Glomerular endothelial cell (primary cell): ENCODE data around the gene GRIA3. TPM values are rescaled to one million over a fixed set of nuclear protein-coding genes. Genes with fewer than 3 reads are reported as not detected.

Experiments
- DNase-seq: peaks from one replicate; pipeline ENCODE4 v3.0.0-alpha.2; 2011; ENCODE audit warnings: low read depth, low spot score; ENCODE audit errors: extremely low read depth
- total RNA-seq: library from RNA; depleted of rRNA; stranded (reverse); fragments of >200 nt; gene quantifications from 2 replicates; pipeline ENCODE4 v1.2.3, GENCODE V29; 2015

The GRIA3 gene
- total RNA-seq, 1 donor from 2014 or later, result 0.58 TPM

- DNase-seq, result no peak
Observed at GRCh38 chrX:123190096-123190495, 6.0 kb downstream of the GRIA3 start.

GRCh38 chrX:123193101-123193500 lies 9.0 kb downstream of the GRIA3 start:
- DNase-seq, result no peak

GRCh38 chrX:123199338-123199737 lies 15.3 kb downstream of the GRIA3 start:
- no peak for DNase-seq

DNA sequence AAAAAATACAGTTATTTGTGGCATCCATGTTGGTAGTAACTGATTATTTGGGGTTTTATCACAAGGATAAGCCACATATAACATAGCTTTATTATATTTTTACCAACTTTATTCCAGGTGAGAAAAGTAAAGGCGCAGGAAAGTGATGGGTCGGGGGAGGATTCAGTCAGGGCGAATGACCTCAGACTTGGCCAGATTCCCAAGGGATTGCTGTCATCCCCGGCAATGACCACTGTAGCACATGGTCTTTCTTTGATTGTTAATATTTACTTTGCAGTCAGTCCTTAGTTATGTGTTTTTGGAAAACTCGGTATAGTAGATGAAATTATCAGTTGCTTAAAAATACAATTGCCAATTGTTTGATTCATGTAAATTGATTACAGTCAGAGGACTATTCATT lies 17.6 kb downstream of the GRIA3 start:
- DNase-seq, result no peak

DNA sequence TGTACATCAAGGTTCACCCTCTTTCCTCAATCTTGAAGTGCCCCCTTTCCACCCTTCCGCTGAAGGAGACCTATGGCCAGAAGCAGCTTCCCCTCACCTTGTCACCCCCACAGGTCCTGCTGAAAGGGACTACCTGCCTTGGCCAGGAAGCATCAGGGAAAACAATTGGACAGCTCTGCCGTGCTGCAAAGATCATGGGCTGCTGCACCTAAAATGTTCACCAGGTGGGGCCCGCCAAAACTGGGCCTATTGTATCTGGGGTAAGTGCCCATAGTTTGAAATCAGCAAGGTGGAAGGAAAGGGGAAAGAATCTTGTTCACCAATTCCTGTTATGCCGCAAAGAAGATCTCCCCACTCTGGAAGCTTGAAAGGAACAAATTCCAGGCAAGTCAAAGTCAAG lies 18.4 kb downstream of the GRIA3 start:
- DNase-seq, result no peak

DNA sequence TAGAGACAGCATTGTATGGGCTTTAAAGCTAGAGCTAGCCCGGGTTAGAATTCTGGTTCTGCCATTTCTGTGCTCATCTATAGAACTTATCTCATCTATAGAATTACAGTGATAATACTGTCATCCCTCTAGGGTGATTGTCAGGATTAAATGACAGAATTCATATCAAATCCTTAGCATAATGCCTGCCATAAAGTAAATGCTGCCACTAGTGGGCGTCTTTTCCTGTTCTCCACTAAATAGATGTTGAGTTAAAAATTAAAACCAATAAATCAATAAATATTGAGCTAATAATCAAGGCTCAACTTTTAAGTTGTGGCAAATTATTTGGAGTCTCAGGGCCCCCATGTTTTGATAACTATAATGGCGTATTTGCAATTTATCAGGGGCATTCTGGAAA lies 19.7 kb downstream of the GRIA3 start:
- DNase-seq, result no peak

DNA sequence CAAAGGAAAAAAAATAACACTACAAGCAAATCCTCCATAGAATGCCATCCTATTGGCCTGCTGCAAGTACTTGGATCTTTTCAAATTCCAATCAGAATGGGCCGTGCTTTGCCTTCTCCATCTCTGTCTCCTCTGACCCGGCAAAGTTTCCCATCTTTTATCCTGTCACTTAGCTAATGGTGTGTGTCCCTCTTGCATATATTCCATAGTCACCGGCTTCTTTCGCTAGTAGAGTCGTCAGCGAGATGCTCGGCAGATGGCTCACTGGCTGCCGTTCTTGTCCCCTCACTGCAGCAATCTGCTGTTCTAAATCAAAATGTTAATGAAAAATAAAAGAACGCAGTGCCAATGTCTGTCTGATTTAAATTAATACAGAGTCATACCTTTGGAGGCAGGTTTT lies 22.1 kb downstream of the GRIA3 start:
- no peak for DNase-seq

- no peak for DNase-seq
Observed at GRCh38 chrX:123210252-123210651, 26.2 kb downstream of the GRIA3 start.

- DNase-seq, result no peak
Observed at GRCh38 chrX:123215397-123216089, 31.5 kb downstream of the GRIA3 start.

- no peak for DNase-seq
Observed at GRCh38 chrX:123217077-123217476, 33.0 kb downstream of the GRIA3 start.

- DNase-seq, result no peak
Observed at GRCh38 chrX:123217728-123218127, 33.6 kb downstream of the GRIA3 start.

GRCh38 chrX:123219916-123220315 lies 35.8 kb downstream of the GRIA3 start:
- DNase-seq, result no peak

DNA sequence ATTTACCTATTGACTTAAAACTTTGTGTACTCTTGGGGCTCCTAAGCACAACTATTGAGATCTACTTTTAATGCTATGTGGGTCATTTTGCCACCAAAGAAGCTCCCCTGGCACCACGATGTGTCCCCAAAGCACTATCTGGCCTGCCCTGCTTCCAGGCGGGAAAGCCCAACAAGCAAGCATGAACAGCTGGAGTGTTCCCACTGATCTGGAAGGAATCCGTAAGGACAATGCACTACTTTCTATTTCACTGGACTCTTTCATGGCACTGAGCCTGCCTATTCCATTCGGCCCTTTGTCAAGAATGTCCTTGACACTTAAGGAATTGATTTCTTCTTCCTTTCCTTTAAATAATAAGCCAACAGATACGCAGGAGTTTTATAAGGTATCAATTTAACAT lies 38.8 kb downstream of the GRIA3 start:
- no peak for DNase-seq

DNA sequence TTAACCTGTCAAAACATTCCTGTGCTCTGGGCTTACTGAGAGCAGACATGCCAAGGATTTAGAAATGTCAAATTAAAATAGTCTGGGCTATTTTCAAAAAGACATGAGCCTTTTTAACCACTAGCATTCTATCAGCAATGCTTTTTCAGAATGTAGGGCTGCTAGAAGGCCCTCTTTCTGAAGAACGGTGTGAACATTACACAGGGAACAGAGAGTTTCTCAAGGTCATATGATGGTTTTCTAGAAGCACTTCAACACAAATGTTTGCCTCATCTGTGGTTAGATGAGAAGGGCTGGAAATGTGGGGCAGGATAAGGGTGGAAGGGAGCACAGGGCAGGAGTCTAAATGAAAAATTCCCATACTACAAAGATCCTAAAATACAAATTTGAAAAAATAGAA lies 39.3 kb downstream of the GRIA3 start:
- DNase-seq, result no peak

- DNase-seq, result no peak
Observed at GRCh38 chrX:123223859-123224258, 39.8 kb downstream of the GRIA3 start.

GRCh38 chrX:123230798-123231197 lies 46.7 kb downstream of the GRIA3 start:
- DNase-seq, result no peak

GRCh38 chrX:123236859-123237258 lies 52.8 kb downstream of the GRIA3 start:
- DNase-seq, result no peak

DNA sequence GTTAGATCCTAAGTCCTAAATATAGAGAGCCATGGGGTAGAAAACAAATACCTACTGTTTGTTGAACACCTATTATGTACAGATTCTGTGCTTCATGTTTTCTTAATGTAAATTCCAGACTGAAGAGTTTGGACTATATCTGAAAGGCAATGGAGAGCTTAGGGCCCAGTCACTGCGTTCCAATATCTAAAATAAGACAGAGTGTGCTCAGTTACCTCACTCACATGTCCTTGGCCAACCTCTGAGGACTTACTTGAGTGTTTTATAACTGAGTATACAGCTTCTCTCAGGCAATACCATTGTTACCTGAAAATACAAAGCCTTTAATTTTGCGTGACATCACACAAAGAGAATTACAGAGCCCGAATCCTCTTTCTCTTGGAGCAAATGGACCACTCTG lies 53.2 kb downstream of the GRIA3 start:
- DNase-seq, result no peak

DNA sequence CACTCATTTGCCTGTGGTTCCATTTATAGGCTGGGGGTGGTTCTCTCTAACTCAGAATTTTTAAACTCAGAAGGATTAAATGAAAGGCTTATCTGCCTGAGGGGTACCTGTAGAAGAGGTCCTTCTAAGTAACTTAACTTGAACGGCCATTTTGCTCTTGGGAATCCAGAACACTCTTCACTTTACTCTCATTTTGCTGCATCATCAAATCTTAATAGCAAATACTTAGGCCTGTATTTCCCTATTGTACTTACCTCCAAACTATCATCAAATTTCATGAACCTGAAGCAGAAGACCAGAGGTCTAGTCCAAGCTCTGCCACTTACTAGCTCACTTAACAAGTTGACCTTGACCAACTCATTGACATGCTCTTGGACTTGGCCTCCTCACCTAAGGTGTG lies 70.4 kb downstream of the GRIA3 start:
- no peak for DNase-seq

GRCh38 chrX:123256378-123256777 lies 72.3 kb downstream of the GRIA3 start:
- no peak for DNase-seq

- DNase-seq, result no peak
Observed at GRCh38 chrX:123260920-123261418, 76.9 kb downstream of the GRIA3 start.

- no peak for DNase-seq
Observed at GRCh38 chrX:123263270-123263669, 79.2 kb downstream of the GRIA3 start.

- no peak for DNase-seq
Observed at GRCh38 chrX:123263747-123264146, 79.7 kb downstream of the GRIA3 start.
